HepG2 (cell line): ENCODE results near the gene MORN1. TPM values are rescaled to one million over a fixed set of nuclear protein-coding genes. Genes with fewer than 3 reads are reported as not detected.

Experiments
- FOXK2 ChIP-seq: fragments of 450-650 bp; IDR thresholded peaks from 2 replicates; pipeline ENCODE4 v1.6.1; 2016
- FUBP1 ChIP-seq: sonication (generic); formaldehyde crosslinking; IDR thresholded peaks from 2 replicates; pipeline ENCODE4 v1.5.1; 2020; ENCODE audit warnings: missing genetic modification reagents, mild to moderate bottlenecking, borderline replicate concordance
- HES4 ChIP-seq: sonication (generic); formaldehyde crosslinking; IDR thresholded peaks from 2 replicates; pipeline ENCODE4 v1.9.0; 2021; ENCODE audit warnings: mild to moderate bottlenecking, missing genetic modification reagents, borderline replicate concordance
- IKZF5 ChIP-seq: IDR thresholded peaks from 2 replicates; pipeline ENCODE4 v1.6.1; 2018; ENCODE audit warnings: missing genetic modification reagents, mild to moderate bottlenecking, missing compliant biosample characterization
- KIAA2018 ChIP-seq: sonication (generic); formaldehyde crosslinking; IDR thresholded peaks from 2 replicates; pipeline ENCODE4 v1.5.0; 2020; ENCODE audit warnings: mild to moderate bottlenecking, missing genetic modification reagents, borderline replicate concordance
- LCORL ChIP-seq, 2 experiments: fragments of 450-650 bp in 1 of 2; sonication (generic) in 1 of 2; formaldehyde crosslinking in 1 of 2; IDR thresholded peaks; 2 replicates each; pipeline versions ENCODE4 v1.5.0 to v1.6.1; 2017 to 2020; ENCODE audit warnings: antibody characterized with exemption in 1 of 2, missing genetic modification reagents in 1 of 2
- LRRFIP1 ChIP-seq: sonication (generic); formaldehyde crosslinking; conservative IDR thresholded peaks from 2 replicates; pipeline ENCODE4 v1.4.0; 2020; ENCODE audit warnings: missing genetic modification reagents
- POLR2AphosphoS5 ChIP-seq: IDR thresholded peaks from 2 replicates; pipeline ENCODE4 v1.6.1; 2012; ENCODE audit warnings: low read depth, low read length
- RBM39 ChIP-seq: fragments of 200-400 bp; formaldehyde crosslinking; IDR thresholded peaks from one replicate; pipeline ENCODE4 v1.6.1; 2018; ENCODE audit warnings: antibody characterized with exemption, mild to moderate bottlenecking, low read depth, low read length; ENCODE audit not compliant: poor library complexity, severe bottlenecking
- RNF2 ChIP-seq: fragments of 450-650 bp; conservative IDR thresholded peaks from 2 replicates; pipeline ENCODE4 v1.6.1; 2016; ENCODE audit warnings: low read depth
- ZNF143 ChIP-seq: sonication (generic); formaldehyde crosslinking; IDR thresholded peaks from 2 replicates; pipeline ENCODE4 v1.4.0; 2020; ENCODE audit warnings: missing genetic modification reagents
- ZNF510 ChIP-seq: sonication (generic); formaldehyde crosslinking; IDR thresholded peaks from 2 replicates; pipeline ENCODE4 v1.4.0; 2020; ENCODE audit warnings: low read depth, mild to moderate bottlenecking, missing genetic modification reagents
- ZNF576 ChIP-seq: sonication (generic); formaldehyde crosslinking; IDR thresholded peaks from 2 replicates; pipeline ENCODE4 v1.4.0; 2020; ENCODE audit warnings: mild to moderate bottlenecking, missing genetic modification reagents
- polyA plus RNA-seq, 8 experiments: library from polyadenylated mRNA; depleted of rRNA in 3 of 8; stranded (reverse) in 7 of 8; unstranded in 1 of 8; fragments of >200 nt; fragmentation: Illumina TruSeq in 4 of 8; extraction: Trizol in 4 of 8; gene quantifications; 2 replicates each; pipeline versions ENCODE4 v1.2.1 to v1.2.3, GENCODE V29; 2011 to 2016; ENCODE audit warnings: low read depth in 4 of 8, missing spikeins in 1 of 8, mixed read lengths in 1 of 8; ENCODE audit not compliant: insufficient read depth in 1 of 8
- total RNA-seq, 5 experiments: library from RNA; depleted of rRNA; stranded (reverse); fragments of >200 nt; fragmentation: Illumina TruSeq; extraction: Trizol; gene quantifications; 2 replicates each; pipeline ENCODE4 v1.2.3, GENCODE V29; 2016; ENCODE audit warnings: low read depth in 1 of 5

The MORN1 gene
- total and polyA plus RNA-seq, 2 of the 13 experiments (the other 11 are each of a cell fraction or from before 2014, with no cell fraction given): 3.1 to 6.5 TPM

GRCh38 chr1:2381741-2382620 is 9.4 kb downstream of the MORN1 start (continued):
- no peak for TF ChIP-seq LCORL (IDR thresholded peaks at IDR 0.05)
- 0 out of 2 replicates have a peak, but pooled peaks have one; percentile 40 for TF ChIP-seq LCORL (CRISPR knock-in tag; IDR thresholded peaks at IDR 0.05)
- no peak for TF ChIP-seq RNF2
- TF ChIP-seq IKZF5 (CRISPR knock-in tag): no peak
- TF ChIP-seq RBM39: no peak
- no peak for TF ChIP-seq HES4
- no peak for TF ChIP-seq POLR2AphosphoS5
- no peak for TF ChIP-seq FUBP1
- TF ChIP-seq ZNF576: no peak
- TF ChIP-seq FOXK2: no peak
- TF ChIP-seq ZNF510 (CRISPR knock-in tag): no peak
- TF ChIP-seq LRRFIP1 (CRISPR knock-in tag): no peak
- no peak for TF ChIP-seq ZNF143 (CRISPR knock-in tag)
- no peak for TF ChIP-seq KIAA2018 (CRISPR knock-in tag)
